Neural crest cell (in vitro differentiated cells): ENCODE measurements around the gene FRMD4B. TPM values are rescaled to one million over a fixed set of nuclear protein-coding genes. Genes with fewer than 3 reads are reported as not detected.

ENCODE experiments used
- DNase-seq: peaks from one replicate; pipeline ENCODE4 v3.0.0; 2021; ENCODE audit warnings: low read depth, mixed read lengths, low spot score
- H3K27ac Mint-ChIP-seq: one replicate; pipeline ENCODE4 v1.8.0; 2021; ENCODE audit warnings: mild to moderate bottlenecking, mixed read lengths; ENCODE audit not compliant: unreplicated experiment
- H3K27me3 Mint-ChIP-seq: 2 replicates; pipeline ENCODE4 v1.8.0; 2021; ENCODE audit warnings: low read depth, mild to moderate bottlenecking, mixed read lengths
- H3K36me3 Mint-ChIP-seq: 2 replicates; pipeline ENCODE4 v1.8.0; 2021; ENCODE audit warnings: low read depth, mild to moderate bottlenecking, mixed read lengths
- H3K4me1 Mint-ChIP-seq: 2 replicates; pipeline ENCODE4 v1.8.0; 2021; ENCODE audit warnings: mixed read lengths
- H3K4me3 Mint-ChIP-seq: one replicate; pipeline ENCODE4 v1.8.0; 2021; ENCODE audit warnings: mild to moderate bottlenecking, mixed read lengths
- H3K9me3 Mint-ChIP-seq: 2 replicates; pipeline ENCODE4 v1.8.0; 2021; ENCODE audit warnings: mixed read lengths
- CTCF ChIP-seq: fragments of 200-600 bp; sonication (generic); conservative IDR thresholded peaks from 2 replicates; pipeline ENCODE4 v1.5.0; 2021; ENCODE audit warnings: antibody characterized with exemption, mild to moderate bottlenecking
- total RNA-seq: library from RNA; stranded (reverse); gene quantifications from 2 replicates; pipeline ENCODE4 v1.2.1, GENCODE V29; 2021

FRMD4B gene
- total RNA-seq, 1 donor from 2014 or later, result 17.2 TPM

GRCh38 chr3:69126216-69126615 is 259.7 kb downstream of the FRMD4B start:
- no peak for DNase-seq
- TF ChIP-seq CTCF, result no peak
- Mint-ChIP-seq H3K27me3 (no peaks in the 10 kb centered on the region), H3K9me3 (no peaks in the 10 kb centered on the region), H3K36me3 (no peaks in the 10 kb centered on the region), H3K4me3 (no peak overlapping the region), H3K27ac (no peak overlapping the region), H3K4me1 (peaks cover 40% of the 10 kb centered on the region)

- H3K27ac Mint-ChIP-seq, result peak within 1 kb of the TSS; percentile 70
- peak within 1 kb of the TSS; percentile 73 for H3K4me3 Mint-ChIP-seq
- no peak for TF ChIP-seq CTCF
- no peak for DNase-seq
- H3K9me3 Mint-ChIP-seq, result no peaks in the 10 kb centered on the region
- H3K4me1 Mint-ChIP-seq, result peaks cover 52% of the 10 kb centered on the region
- H3K27me3 Mint-ChIP-seq, result no peaks in the 10 kb centered on the region
- H3K36me3 Mint-ChIP-seq, result peaks cover 3% of the 10 kb centered on the region
Observed at GRCh38 chr3:69122403-69122802, 263.5 kb downstream of the FRMD4B start, which contains the start of gene LMOD3. TSS of gene LMOD3 (minus strand) at chr3:69122595. CDS start at chr3:69122386, 209 bp downstream.

GRCh38 chr3:69121950-69122349 is 263.9 kb downstream of the FRMD4B start:
- Mint-ChIP-seq H3K27me3 (no peaks in the 10 kb centered on the region), H3K9me3 (no peaks in the 10 kb centered on the region), H3K27ac (peak overlapping the region; percentile 70), H3K4me1 (peaks cover 52% of the 10 kb centered on the region), H3K4me3 (peak overlapping the region; percentile 73), H3K36me3 (peaks cover 3% of the 10 kb centered on the region)
- TF ChIP-seq CTCF, result no peak
- no peak for DNase-seq

- no peak for TF ChIP-seq CTCF
- no peaks in the 10 kb centered on the region for H3K27me3 Mint-ChIP-seq
- DNase-seq, result no peak
- H3K27ac Mint-ChIP-seq, result peak overlapping the region; percentile 70
- peaks cover 54% of the 10 kb centered on the region for H3K4me1 Mint-ChIP-seq
- H3K9me3 Mint-ChIP-seq, result no peaks in the 10 kb centered on the region
- peaks cover 3% of the 10 kb centered on the region for H3K36me3 Mint-ChIP-seq
- H3K4me3 Mint-ChIP-seq, result peak overlapping the region; percentile 73
Observed at GRCh38 chr3:69121513-69121912, 264.4 kb downstream of the FRMD4B start.

GRCh38 chr3:69120879-69121464 is 264.9 kb downstream of the FRMD4B start:
- Mint-ChIP-seq H3K4me1 (peaks cover 60% of the 10 kb centered on the region), H3K9me3 (no peaks in the 10 kb centered on the region), H3K27ac (no peak overlapping the region), H3K27me3 (no peaks in the 10 kb centered on the region), H3K4me3 (peak overlapping the region; percentile 47), H3K36me3 (peaks cover 3% of the 10 kb centered on the region)
- TF ChIP-seq CTCF, result peak; percentile 96
- DNase-seq, result peak; percentile 80
